HUES64 (cell line): ENCODE measurements around the gene C16orf96.
A peak's percentile ranks its signal among the peaks of the same experiment; 100 is the strongest.

Source experiments
- H3K27ac ChIP-seq: 2 replicates; pipeline ENCODE4 v1.7.0; 2013; ENCODE audit warnings: low read depth, low read length, inconsistent platforms
- H3K27me3 ChIP-seq: 2 replicates; pipeline ENCODE4 v1.6.1; 2013; ENCODE audit warnings: mild to moderate bottlenecking, low read length; ENCODE audit not compliant: insufficient read depth
- H3K36me3 ChIP-seq: 2 replicates; pipeline ENCODE4 v1.6.1; 2013; ENCODE audit warnings: mild to moderate bottlenecking, low read length; ENCODE audit not compliant: insufficient read depth
- H3K4me1 ChIP-seq: 2 replicates; pipeline ENCODE4 v1.6.1; 2013; ENCODE audit warnings: mild to moderate bottlenecking, low read length, moderate library complexity; ENCODE audit not compliant: insufficient read depth
- H3K4me3 ChIP-seq: 2 replicates; pipeline ENCODE4 v1.5.1; 2013; ENCODE audit warnings: mild to moderate bottlenecking, low read length, moderate library complexity
- H3K9ac ChIP-seq: 2 replicates; pipeline ENCODE4 v1.6.1; 2013; ENCODE audit warnings: mild to moderate bottlenecking, low read depth, low read length
- H3K9me3 ChIP-seq: 2 replicates; pipeline ENCODE4 v1.6.1; 2013; ENCODE audit warnings: low read depth, low read length; ENCODE audit not compliant: insufficient read depth
- WGBS: fragments of 150-250, 120-280 bp; methylation state at CpG from one replicate; pipeline ENCODE4 v1.1.7; 2013; ENCODE audit warnings: missing lambda C conversion rate; 5-methylcytosine and 5-hydroxymethylcytosine counted together

Gene C16orf96

GRCh38 chr16:4612977-4613635, 57.0 kb downstream of the C16orf96 start:
- H3K9me3 ChIP-seq, result no peaks in the 10 kb centered on the region
- H3K27me3 ChIP-seq, result no peaks in the 10 kb centered on the region
- H3K4me1 ChIP-seq, result 0 out of 2 replicates have a peak, but pooled peaks cover 15% of the 10 kb centered on the region
- peak overlapping the region; percentile 94; the same call in 1 of the 2 replicates for H3K27ac ChIP-seq
- WGBS, result 52% methylated on average over 14 of the region's 14 CpGs
- H3K4me3 ChIP-seq, result peak overlapping the region; percentile 94
- peaks cover 13% of the 10 kb centered on the region for H3K36me3 ChIP-seq
- H3K9ac ChIP-seq, result peak overlapping the region; percentile 98

- Histone ChIP-seq H3K4me1 (0 out of 2 replicates have a peak, but pooled peaks cover 15% of the 10 kb centered on the region), H3K9ac (peak overlapping the region; percentile 98), H3K27me3 (no peaks in the 10 kb centered on the region), H3K4me3 (peak overlapping the region; percentile 94), H3K9me3 (no peaks in the 10 kb centered on the region), H3K36me3 (peaks cover 6% of the 10 kb centered on the region), H3K27ac (peak overlapping the region; percentile 94)
- WGBS, result 1% methylated on average over 91 of the region's 92 CpGs
Measured at GRCh38 chr16:4613636-4614570, 57.8 kb downstream of the C16orf96 start.

GRCh38 chr16:4614571-4615383, 58.6 kb downstream of the C16orf96 start, which contains the start of gene UBALD1:
Gene UBALD1, minus strand, starts transcription at chr16:4614888. Its CDS starts 91 bp downstream, at chr16:4614797.
- H3K9ac ChIP-seq, result peak within 1 kb of the TSS; percentile 98
- H3K27ac ChIP-seq, result peak within 1 kb of the TSS; percentile 94
- H3K4me1 ChIP-seq, result 0 out of 2 replicates have a peak, but pooled peaks cover 15% of the 10 kb centered on the region
- H3K36me3 ChIP-seq, result 0 out of 2 replicates have a peak, but pooled peaks cover 2% of the 10 kb centered on the region
- H3K4me3 ChIP-seq, result peak within 1 kb of the TSS; percentile 94
- no peaks in the 10 kb centered on the region for H3K27me3 ChIP-seq
- H3K9me3 ChIP-seq, result no peaks in the 10 kb centered on the region
- 13% methylated on average over 100 of the region's 100 CpGs for WGBS

GRCh38 chr16:4615384-4616046, 59.4 kb downstream of the C16orf96 start:
- 89% methylated on average over 39 of the region's 39 CpGs for WGBS
- Histone ChIP-seq H3K9me3 (no peaks in the 10 kb centered on the region), H3K36me3 (no peaks in the 10 kb centered on the region), H3K4me1 (0 out of 2 replicates have a peak, but pooled peaks cover 15% of the 10 kb centered on the region), H3K27ac (peak overlapping the region; percentile 94), H3K4me3 (peak overlapping the region; percentile 94), H3K9ac (peak overlapping the region; percentile 98), H3K27me3 (no peaks in the 10 kb centered on the region)

- 0 out of 2 replicates have a peak, but pooled peaks cover 15% of the 10 kb centered on the region for H3K4me1 ChIP-seq
- WGBS, result under 1% methylated on average over 57 of the region's 57 CpGs
Measured at GRCh38 chr16:4616047-4616811, 60.1 kb downstream of the C16orf96 start.

GRCh38 chr16:4617880-4618279, 61.7 kb downstream of the C16orf96 start:
- WGBS, result 91% methylated on average over 8 of the region's 8 CpGs
- Histone ChIP-seq H3K27ac (peak overlapping the region; percentile 99), H3K4me3 (no peak overlapping the region), H3K27me3 (no peaks in the 10 kb centered on the region), H3K9ac (0 out of 2 replicates have a peak overlapping the region, but pooled peaks have one; percentile 94), H3K9me3 (no peaks in the 10 kb centered on the region), H3K4me1 (0 out of 2 replicates have a peak, but pooled peaks cover 15% of the 10 kb centered on the region), H3K36me3 (no peaks in the 10 kb centered on the region)

More at GRCh38 chr16:4616047-4616811, 60.1 kb downstream of the C16orf96 start:
- Histone ChIP-seq H3K9ac (peak overlapping the region; percentile 98), H3K27ac (peak overlapping the region; percentile 99), H3K9me3 (no peaks in the 10 kb centered on the region), H3K4me3 (peak overlapping the region; percentile 61), H3K36me3 (no peaks in the 10 kb centered on the region), H3K27me3 (no peaks in the 10 kb centered on the region)

- H3K9me3 ChIP-seq, result no peaks in the 10 kb centered on the region
- WGBS, result 90% methylated on average over 8 of the region's 8 CpGs
- no peaks in the 10 kb centered on the region for H3K36me3 ChIP-seq
- 0 out of 2 replicates have a peak, but pooled peaks cover 7% of the 10 kb centered on the region for H3K4me1 ChIP-seq
- H3K4me3 ChIP-seq, result no peak overlapping the region
- peak overlapping the region; percentile 20; the same call in 1 of the 2 replicates for H3K27ac ChIP-seq
- peak overlapping the region; percentile 24; the same call in 1 of the 2 replicates for H3K9ac ChIP-seq
- H3K27me3 ChIP-seq, result no peaks in the 10 kb centered on the region
Measured at GRCh38 chr16:4618645-4619418, 62.7 kb downstream of the C16orf96 start.

- Histone ChIP-seq H3K4me1 (0 out of 2 replicates have a peak, but pooled peaks cover 4% of the 10 kb centered on the region), H3K27ac (no peak overlapping the region), H3K27me3 (no peaks in the 10 kb centered on the region), H3K9me3 (no peaks in the 10 kb centered on the region), H3K36me3 (0 out of 2 replicates have a peak, but pooled peaks cover 6% of the 10 kb centered on the region), H3K9ac (no peak overlapping the region), H3K4me3 (no peak overlapping the region)
- 95% methylated on average over 7 of the region's 7 CpGs for WGBS
Measured at GRCh38 chr16:4623593-4623992, 67.5 kb downstream of the C16orf96 start.
